ENCODE results near the gene ATAD3C.
"Not testable (repeated sequence)": the region's sequence is repeated elsewhere in the genome, so short reads cannot be mapped to it uniquely, and the experiment has no call there.

The ATAD3C gene

DNA sequence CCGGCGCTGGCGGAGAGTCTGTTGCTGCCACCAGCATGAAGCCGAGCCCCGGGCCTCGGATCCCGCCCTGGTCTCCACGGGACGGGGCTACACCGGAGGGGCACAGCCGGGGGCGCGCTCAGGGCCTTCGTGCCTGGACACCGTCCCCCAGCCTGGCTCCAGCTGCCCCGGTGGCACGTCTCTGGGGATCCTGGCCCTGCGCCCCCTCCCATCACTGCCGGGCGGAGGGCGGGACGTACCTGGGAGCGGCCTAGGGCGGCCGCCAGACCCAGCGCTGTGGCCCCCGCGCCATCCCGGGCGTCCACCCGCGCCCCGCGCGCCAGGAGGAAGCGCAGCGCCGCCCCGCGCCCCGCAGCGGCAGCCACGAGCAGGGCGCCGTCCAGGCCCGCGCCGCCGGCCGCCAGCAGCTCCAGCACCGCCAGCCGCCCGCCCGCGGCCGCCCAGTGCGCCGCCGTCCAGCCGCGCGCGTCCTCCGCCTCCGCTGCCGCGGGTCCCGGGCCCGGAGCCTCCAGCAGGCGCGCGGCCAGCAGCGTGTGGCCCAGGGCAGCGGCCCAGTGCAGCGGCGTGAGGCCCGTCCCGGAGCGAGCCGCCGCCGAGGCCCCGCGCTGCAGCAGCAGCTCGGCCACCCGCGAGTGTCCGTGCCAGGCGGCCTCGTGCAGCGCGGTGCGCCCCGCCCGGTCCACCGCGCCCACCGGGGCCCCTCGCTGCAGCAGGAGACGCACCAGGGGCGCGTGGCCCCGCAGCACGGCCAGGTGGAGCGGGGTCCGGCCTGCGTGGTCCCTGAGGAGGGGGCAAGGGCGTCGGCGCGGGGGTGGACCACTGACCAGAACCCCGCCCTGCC lies 29.5 kb upstream of the ATAD3C start:
- no peak for DNase-seq

DNA sequence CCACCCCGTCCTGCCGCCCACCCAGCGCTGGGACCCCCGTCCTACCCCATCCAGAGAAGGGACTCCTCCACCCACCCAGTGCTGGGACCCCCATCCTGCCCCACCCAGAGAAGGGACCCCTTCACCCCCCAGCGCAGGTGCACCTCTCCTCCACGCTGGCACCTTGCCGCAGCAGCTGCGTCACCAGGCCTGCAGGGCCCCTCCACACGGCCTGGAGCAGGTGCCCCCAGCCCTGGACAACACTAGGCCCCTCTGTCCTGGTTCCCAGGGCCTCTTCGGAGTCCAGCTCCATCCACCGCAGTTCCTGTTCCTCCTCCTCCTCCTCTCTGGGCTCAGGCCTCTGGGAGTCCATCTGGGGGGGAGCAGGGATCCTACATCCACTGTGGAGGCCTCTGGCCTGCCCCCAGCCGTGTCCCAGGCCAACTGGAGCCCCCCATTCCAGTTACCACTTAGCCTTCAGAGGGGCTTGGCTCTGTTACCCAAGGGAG lies 28.8 kb upstream of the ATAD3C start:
- DNase-seq, result no peak

DNA sequence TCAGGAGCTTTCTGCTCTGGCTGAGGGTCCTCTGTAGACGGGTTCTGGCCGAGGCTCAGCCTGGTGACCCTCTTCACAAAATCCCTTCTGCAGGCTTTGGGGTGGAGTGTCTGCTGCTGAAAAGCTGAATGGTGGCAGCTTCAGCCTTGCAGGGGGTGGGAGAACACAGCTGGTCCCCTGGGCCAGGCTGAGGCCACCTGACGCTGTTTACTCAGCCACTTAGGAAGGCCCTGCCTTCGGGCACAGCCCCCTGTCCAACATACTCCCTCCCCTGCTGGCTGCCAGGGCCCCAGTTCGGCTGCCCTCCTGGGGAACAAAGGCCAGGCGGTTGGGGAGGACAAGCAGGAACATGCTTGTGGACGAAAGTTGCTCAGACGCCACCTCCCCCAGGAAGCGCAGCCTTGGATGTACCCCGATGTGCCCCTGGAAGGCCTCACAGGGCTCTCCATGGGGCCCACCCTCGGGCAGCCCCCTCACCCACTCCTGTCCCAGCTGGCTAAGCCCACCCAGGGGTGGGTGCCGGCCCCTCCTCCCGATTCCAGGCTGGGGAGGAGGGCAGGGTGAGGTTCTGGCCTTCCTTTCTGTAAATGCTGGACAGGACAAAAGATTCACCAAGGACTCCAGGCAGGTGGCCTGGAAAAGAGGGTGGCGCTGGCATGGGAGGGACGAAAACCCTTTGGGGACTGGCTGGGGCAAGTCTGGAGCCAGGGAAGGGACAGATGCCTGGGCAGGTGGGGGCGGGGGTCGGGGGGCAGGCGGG lies 28.2 kb upstream of the ATAD3C start, which contains the start of gene ANKRD65:
Gene ANKRD65, minus strand, starts transcription at position 130 of the 760 bp plus-strand sequence. CDS start 271 bp downstream, outside the sequence.
- DNase-seq, result no peak

DNA sequence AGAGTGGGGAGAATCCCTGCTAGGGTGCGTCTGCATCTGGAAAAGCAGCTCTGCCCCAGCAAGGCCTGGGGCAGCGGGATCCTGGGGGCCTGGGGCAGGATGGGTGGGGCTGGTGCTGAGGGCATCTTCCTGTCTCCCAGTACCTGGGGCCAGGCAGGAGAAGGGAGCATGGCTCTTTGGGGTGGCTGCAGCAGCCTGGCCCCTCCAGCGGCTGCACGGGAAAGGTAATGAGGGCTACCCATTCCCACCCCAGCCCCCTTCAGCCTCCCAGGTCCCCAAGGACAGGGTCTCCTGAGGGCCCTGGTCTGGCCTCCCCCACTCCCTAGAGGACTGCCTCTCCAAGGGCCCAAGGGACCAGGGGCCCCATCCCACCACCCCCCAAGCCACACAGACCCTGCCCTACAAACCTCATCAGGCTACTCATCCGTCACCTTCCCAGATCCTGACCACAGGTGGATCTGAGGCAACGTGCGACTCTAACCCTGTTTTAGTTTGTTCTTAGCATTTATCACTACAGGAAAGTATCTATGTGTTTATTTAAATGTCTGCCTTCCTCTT lies 27.5 kb upstream of the ATAD3C start:
- DNase-seq, result no peak

DNA sequence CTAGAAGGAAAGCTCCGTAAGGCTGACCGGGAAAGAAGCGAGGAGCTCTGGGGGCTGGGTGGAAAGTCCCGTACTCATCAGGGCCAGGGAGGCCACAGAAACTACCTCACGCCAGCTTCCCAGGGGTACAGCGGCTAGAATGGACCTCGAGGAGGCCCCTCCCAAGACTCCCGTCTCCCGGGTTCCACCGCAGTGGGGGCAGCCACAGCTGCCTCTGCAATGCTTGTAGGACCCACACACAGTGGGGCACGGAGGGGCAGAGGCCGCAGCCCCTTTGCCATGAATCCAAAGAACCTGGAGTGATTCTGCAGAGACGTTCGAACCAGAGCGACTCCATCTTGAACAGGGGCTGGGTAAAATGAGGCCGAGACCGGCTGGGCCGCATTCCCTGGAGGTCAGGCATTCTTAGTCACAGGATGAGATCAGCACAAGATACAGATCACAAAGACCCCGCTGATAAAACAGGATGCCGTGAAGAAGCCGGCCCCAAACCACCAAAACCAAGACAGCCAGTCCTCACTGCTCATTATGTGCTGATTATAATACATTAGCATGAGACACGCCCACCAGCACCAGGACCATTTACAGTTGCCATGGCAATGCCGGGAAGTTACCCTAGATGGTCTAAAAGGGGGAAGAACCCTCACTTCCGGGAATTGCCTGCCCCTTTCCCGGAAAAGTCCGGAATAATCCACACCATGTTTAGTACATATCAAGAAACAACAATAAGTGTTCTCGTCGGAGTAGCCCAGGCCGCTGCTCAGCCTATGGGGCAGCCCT lies 26.8 kb upstream of the ATAD3C start:
- no peak for DNase-seq

DNA sequence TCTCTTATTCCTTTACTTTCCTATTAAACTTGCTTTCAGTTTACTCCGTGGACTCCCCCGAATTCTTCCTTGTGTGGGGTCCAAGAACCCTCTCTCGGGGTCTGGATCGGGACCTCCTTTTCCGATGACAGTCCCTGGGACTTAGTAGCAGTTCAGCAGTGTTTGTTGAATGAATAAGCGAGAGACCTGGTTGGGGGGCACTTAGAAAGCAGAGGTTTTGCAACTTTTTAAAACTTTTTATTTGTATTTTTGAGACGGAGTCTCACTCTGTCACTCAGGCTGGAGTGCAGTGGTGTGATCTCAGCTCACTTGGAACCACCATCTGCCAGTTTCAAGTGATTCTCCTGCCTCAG lies 26.3 kb upstream of the ATAD3C start:
- DNase-seq, result no peak

DNA sequence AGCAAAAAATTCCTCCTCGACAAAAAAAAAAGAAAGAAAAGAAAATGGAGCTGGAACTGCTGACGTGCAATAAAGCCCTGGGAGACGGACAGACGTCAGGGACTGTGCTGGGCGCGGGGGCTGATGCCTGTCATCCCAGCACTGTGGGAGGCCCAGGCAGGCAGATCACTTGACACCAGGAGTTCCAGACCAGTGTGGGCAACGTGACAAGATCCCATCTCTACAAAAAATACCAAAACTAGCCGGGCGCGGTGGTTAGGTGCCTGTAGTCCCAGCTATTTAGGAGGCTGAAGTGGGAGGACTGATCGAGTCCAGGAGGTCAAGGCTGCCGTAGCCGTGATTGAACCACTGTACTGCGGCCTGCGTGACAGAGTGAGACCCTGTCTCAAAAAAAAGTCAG lies 24.8 kb upstream of the ATAD3C start:
- DNase-seq, result no peak

DNA sequence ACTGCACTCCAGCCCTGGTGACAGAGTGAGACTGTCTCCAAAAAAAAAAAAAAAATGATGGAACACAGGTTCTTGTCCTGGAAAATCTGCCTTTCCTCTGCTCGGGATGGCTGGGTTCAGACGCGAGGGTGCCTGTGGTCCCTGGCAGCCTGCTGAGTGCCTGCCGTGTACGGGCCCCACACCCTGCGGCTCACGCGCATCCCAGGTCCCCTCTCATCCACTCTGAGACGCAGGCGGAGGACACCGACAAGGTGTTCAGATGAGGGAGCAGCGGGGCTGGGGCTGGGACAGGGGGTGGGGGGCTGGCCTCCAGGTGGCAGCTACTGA lies 24.1 kb upstream of the ATAD3C start:
- no peak for DNase-seq

DNA sequence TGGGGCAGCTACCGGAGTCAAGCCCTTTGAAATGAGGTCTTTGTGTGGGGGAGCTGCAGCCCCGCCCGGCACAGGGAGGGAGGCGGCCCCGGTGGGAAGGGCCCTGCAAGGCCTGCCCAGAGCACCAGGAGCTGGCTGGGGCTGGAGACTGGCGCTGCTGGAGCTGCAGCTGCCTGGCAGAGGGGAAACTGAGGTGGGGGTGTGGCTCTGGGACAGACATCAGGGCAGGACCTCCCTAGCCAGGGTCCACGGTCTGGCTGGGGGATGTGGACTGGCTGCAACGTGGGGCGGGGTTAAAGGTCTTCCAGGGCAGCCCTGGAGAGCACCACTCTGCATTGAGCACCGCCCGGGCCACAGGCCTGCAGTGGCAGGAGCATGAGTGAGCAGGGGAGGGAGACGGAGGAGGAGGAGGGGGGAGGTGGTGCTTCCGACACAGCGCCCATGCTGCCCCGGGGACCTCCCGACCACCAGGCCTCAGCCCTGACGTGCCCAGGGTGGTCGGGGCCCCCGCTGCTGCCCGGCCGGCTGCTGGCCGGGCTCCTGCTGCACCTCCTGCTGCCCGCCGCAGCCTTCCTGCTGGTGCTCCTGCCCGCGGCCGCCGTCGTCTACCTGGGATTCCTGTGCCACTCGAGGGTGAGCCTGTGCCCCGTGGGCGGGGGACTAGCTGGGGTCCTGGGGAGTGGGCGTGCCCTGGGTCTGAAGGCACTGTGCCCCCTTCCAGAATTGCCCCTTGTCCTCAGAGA lies 23.6 kb upstream of the ATAD3C start:
- DNase-seq, result no peak

DNA sequence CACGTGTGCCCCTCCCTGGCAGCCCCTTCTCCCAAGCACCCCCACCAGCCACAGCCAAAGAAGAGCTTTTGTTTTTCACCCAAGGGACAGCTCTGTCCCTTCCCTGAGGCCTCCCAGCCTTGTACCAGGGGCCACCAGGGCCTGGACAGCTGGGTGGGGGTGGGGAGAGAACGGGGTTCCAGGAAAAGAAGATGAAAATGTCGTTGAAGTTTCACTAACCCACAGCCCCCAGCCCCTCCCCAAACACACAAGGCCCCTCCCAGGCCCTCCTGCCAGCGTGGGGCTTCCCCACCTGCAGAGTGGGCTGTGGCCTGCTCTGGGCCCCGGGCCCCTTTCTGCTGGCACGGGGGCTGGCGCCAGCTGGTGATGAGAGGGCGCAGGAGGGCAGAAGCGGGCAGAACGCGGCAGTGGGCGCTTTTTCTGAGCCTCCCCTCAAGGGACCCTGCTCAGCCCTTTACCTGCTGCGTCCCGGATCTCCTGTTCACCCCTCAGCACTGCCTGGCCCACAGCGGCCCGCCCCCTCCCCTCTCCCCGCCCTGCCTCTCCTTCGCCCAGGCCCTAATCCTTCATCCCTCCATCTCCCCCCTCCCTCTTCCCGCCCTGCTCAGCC lies 22.9 kb upstream of the ATAD3C start:
- no peak for DNase-seq

DNA sequence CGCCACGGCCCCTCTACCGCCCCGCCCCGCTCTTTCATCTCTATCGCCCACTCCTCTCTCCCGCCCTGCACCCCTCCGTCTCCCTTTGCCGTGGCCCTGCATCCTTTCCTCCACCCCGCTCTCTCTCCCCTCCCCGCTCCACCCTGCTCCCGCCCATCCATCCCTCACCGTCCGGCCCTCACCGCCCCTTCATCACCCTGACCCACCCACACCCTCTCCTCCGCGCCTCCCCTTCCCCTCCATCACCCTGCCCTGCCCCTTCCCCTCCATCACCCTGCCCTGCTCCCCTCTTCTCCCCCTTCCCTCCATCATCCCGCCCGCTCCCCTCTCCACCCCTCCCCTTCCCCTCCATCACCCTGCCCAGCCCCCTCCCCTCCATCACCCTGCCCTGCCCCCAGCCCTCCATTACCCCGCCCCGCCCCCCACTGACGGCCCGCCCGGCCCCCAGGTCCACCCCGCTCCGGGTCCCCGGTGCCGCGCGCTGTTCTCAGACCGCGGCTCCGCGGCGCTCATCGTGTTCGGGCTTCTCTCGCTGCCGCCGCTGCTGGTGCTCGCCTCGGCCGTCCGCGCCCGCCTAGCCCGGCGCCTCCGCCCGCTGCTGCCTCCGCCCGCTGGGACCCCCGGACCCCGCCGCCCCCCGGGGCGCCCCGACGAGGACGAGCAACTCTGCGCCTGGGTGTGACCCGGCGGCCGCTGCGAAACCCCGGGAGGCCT lies 22.2 kb upstream of the ATAD3C start:
- no peak for DNase-seq

DNA sequence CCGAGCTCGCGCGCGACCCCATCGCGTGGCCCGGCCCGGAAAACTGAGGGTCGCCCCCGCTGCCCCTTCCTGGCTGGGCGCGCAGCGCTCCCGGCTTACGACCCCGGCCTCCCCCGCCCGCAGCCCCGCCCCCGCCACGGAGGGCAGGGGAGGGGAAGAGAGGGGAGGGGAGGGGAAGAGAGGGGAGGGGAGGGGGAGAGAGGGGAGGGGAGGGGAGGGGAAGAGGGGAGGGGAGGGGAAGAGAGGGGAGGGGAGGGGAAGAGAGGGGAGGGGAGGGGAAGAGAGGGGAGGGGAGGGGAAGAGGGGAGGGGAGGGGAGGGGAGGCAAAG lies 21.7 kb upstream of the ATAD3C start:
- DNase-seq, result no peak

DNA sequence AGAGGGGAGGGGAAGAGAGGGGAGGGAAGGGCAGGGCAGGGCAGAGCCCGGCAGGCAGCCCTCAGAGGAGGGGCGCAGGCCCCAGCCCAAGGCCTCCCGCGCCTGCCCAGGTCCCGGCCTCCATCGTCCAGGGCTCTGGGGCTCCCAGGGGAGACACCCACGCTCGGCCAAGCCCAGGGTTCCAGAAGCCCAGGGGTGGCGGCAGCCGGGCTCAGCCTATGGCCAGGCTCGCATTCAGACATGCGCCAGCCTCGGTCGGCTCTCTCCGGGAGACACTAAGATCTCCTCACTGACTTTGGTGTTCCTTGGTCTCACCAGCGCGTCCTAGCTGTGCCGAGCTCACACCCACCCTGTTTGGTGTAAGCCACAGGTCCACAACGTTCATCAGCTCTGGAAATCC lies 21.3 kb upstream of the ATAD3C start:
- DNase-seq, result no peak

DNA sequence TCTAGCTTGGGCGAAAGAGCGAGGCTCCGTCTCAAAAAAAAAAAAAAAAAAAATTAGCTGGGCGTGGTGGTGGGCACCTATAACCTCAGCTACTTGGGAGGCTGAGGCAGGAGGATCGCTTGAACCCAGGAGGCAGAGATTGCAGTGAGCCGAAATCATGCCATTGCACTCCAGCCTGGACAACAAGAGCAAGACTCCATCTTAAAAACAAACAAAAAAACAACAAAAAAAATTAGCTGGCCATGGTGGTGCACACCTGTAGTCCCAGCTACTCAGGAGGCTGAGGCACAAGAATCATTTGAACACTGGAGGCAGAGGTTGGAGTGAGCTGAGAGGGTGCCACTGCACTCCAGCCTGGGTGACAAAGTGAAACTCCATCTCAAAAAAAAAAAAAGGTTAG lies 20.5 kb upstream of the ATAD3C start:
- DNase-seq, result not testable (repeated sequence)

DNA sequence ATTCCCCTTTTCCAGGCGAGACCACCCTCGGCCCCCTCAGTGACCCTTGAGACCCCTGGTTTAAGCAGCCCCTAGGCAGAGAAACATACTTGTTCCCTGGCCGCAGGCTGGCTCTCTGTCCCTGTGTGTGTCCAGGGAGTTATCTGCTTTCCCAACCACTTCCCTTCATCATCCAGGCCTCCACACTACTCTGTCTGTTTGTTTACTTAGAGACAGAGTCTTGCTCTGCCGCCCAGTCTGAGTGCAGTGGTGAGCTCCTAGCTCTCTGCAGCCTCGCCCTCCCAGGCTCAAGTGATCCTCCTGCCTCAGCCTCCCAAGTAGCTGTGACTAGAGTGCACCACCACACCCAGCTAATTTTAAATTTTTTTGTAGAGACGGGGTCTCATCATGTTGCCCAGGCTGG lies 19.8 kb upstream of the ATAD3C start:
- no peak for DNase-seq

DNA sequence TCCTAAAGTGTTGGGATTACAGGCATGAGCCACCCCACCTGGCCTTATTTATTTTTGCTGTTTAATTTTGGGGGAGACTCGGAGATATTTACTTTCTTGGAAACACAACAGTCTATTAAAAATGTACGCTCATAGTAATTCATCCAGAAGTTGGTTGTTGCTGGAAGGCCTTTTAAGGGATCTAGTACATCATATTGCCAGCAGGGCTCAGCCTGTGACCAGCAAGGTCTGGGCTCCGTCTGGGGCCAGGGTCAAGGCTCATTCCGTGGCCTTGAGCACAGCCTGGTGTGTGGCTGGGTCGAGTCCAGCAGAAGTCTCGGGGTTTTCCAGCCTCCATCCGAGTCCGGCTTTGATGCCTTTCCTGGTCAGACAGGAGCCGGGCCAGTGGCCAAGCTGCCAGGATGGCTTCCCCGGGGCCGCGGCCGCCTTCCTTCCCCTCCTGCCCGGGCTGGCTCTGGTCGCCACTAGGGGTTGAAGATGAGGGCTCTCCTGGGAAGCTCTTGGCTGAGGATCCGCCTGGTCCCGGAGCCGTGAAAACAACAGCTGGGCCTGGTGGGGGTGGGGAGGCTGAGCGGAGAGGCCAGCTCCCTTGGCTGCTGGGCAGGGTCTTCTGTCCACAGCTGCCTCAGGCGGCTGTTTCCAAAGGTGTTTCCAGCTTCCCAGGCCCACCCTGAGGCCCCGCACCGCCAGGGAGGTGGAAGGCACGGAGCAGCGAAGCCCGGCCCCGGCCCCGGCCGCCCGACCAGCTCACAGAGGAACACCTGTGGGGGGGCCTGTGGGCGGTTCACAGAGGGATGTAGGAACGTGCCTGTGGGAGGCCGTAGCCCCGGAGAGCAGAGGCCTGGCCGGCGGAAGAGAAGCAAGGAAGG lies 19.1 kb upstream of the ATAD3C start:
- no peak for DNase-seq

DNA sequence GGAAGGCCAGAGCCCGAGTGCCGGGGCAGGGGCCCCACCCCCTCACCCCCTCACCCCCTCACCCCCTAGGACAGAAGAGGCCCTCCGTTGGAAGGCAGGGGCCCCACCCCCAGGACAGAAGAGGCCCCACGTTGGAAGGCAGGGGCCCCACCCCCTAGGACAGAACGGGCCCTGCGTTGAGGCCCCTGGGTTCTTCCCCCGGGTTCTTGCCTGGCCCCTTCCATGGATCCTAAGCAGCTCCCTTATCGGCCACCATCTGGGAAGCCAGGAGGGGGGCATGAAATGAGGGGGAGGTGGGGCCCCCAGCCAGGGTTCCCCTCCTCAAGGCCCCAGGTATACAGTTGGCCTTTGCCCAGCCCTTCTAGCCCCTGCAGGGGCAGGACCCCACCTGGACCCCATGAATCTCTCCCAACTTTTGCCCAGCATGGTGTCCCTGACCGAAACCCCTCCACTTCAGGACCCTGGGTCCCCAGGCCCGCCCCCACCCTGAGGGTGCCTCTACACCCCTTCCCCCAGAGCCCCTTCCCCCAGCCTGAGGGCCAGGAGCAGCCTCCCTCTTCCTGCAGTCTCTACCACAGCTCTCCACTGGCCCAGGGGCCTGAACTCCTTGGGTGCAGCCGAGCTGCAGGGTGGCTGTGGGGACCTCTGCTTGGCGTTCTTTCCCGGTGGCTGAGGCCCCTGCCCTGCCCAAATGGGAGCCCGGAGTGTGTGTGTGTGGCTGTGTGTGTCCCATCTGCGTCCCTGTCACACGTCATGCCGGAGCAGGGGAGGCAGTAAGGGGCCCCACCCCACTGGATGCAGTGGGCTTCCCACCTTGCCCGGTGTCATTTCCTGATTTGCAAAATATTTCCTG lies 18.3 kb upstream of the ATAD3C start:
- no peak for DNase-seq

DNA sequence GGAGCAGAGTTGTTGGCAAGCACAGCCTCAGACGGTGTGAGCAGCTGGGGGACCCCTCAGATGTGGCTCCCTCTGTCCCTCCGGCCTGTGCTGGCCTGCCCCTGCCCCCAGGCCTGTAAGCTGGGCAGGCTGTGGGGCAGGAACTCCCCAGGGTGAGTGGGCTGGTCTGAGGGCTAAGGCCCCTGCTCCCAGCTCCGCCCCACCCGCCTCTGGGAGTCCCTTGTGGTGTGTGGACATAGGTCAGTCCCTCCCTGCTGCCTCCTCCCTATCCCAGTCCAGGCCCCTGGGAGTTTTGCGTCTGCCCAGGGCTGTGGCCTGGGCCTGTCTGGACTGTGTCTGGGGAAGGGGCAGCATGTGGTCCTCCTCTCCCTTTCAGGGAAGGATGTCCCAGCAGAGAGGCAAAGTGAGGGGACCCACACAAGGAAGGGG lies 17.6 kb upstream of the ATAD3C start:
- DNase-seq, result no peak

DNA sequence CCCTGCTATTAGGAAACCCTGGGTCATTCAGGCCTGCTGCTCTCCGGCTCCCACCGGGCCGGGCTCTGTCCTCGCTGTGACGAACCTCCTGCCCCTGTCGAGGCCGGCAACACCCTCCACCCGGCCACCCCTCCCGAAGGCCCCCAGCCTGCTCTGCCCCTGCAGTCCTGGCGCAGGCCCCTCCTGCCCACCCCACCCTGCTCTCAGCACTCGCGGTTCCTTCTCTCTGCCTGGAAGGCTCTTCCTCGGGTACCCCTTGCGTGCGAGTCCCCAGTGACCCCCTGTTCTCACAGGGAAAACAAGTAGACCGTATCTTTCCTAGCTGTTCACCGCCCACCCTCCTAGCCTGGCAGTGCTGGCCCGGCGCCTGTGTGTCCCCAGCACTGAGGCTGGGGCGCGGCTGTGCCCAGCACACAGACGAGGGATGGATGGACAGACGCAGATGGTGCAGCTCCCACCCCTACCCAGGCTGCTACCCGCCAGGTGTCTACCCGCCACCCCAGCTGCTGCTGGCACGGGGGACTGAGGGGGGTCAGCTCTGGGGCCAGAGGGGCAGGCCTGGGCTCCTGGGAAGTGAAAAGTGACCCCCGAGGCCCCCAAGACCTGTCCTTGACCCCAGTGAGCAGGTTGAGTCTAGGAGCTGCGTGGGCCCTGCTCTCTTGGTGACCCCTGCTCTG lies 17.1 kb upstream of the ATAD3C start:
- DNase-seq, result no peak
